GM19043 (cell line): ENCODE measurements around the gene RESP18.

Experiments
- ATAC-seq: cut with Tn5 transposase; IDR thresholded peaks from one replicate; pipeline ENCODE4 v1.9.1; 2021; ENCODE audit warnings: low read depth; ENCODE audit not compliant: unreplicated experiment

RESP18 gene

GRCh38 chr2:219278655-219279150, 53.8 kb downstream of the RESP18 start:
- ATAC-seq = no peak

GRCh38 chr2:219277703-219278654, 54.6 kb downstream of the RESP18 start:
- ATAC-seq = peak; percentile 31
